Ovary (tissue), 3 donors: Measurements from ENCODE around the gene TMEM232.

Source experiments
- POLR2A ChIP-seq: fragments of 450-650 bp; IDR thresholded peaks from one replicate; pipeline ENCODE4 v1.6.1; 2017; ENCODE audit warnings: antibody characterized with exemption, mild to moderate bottlenecking, moderate library complexity
- TF ChIP-seq, protein P1 (sequence below), 3 donors: fragments of 450-650 bp in 2 of 3; fragments of 200-600 bp in 1 of 3; IDR thresholded peaks; one replicate each; pipeline versions ENCODE4 v1.5.1 to v1.8.0; 2016 to 2022; ENCODE audit warnings: antibody characterized with exemption in 3 of 3, mild to moderate bottlenecking in 1 of 3
- donor health status: DM: no; HTN: no; CAD: no.

DNA sequence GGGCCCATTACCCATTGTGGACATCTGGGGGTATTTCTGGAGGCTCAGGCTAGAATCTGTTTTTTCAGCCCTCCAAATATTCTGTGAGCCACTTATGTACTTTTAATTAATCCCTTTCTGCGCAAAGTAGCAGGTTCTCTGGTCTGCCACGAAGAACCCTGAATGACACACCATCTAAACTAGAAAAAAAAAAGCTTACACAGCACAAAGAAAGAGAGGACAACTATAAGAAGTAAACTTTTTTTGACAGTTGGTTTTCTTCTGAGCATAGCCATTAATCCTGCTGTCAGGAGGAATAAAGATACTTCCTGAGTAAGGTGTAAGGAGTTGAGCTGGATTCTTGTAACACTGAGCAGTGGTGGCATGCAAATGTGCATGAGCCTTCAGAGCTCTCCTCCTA, 327.5 kb downstream of the TMEM232 start:
- TF ChIP-seq, protein P1, sequence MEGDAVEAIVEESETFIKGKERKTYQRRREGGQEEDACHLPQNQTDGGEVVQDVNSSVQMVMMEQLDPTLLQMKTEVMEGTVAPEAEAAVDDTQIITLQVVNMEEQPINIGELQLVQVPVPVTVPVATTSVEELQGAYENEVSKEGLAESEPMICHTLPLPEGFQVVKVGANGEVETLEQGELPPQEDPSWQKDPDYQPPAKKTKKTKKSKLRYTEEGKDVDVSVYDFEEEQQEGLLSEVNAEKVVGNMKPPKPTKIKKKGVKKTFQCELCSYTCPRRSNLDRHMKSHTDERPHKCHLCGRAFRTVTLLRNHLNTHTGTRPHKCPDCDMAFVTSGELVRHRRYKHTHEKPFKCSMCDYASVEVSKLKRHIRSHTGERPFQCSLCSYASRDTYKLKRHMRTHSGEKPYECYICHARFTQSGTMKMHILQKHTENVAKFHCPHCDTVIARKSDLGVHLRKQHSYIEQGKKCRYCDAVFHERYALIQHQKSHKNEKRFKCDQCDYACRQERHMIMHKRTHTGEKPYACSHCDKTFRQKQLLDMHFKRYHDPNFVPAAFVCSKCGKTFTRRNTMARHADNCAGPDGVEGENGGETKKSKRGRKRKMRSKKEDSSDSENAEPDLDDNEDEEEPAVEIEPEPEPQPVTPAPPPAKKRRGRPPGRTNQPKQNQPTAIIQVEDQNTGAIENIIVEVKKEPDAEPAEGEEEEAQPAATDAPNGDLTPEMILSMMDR (IDR thresholded peaks at IDR 0.05): no peak
- no peak for TF ChIP-seq POLR2A
